HepG2 (cell line): ENCODE data around the gene PGS1. TPM values are rescaled to one million over a fixed set of nuclear protein-coding genes. Genes with fewer than 3 reads are reported as not detected.

Experiments used
- DNMT1 ChIP-seq: sonication (generic); formaldehyde crosslinking; IDR thresholded peaks from 2 replicates; pipeline ENCODE4 v1.5.1; 2020; ENCODE audit warnings: mild to moderate bottlenecking, missing genetic modification reagents
- DPF2 ChIP-seq: sonication (generic); formaldehyde crosslinking; IDR thresholded peaks from 2 replicates; pipeline ENCODE4 v1.4.0; 2020; ENCODE audit warnings: mild to moderate bottlenecking, low read depth, missing genetic modification reagents, borderline replicate concordance
- DRAP1 ChIP-seq: IDR thresholded peaks from 2 replicates; pipeline ENCODE4 v1.6.1; 2016; ENCODE audit warnings: missing genetic modification reagents, missing compliant biosample characterization
- ERF ChIP-seq: IDR thresholded peaks from 2 replicates; pipeline ENCODE4 v1.6.1; 2018; ENCODE audit warnings: missing biosample characterization, missing genetic modification reagents
- ETV5 ChIP-seq: IDR thresholded peaks from 2 replicates; pipeline ENCODE4 v1.6.1; 2018; ENCODE audit warnings: missing biosample characterization, missing genetic modification reagents, inconsistent platforms, borderline replicate concordance
- HIVEP1 ChIP-seq: sonication (generic); formaldehyde crosslinking; IDR thresholded peaks from 2 replicates; pipeline ENCODE4 v1.4.0; 2020; ENCODE audit warnings: mild to moderate bottlenecking, missing genetic modification reagents
- HNRNPLL ChIP-seq: fragments of 200-400 bp; formaldehyde crosslinking; IDR thresholded peaks from 2 replicates; pipeline ENCODE4 v1.6.1; 2017; ENCODE audit warnings: mild to moderate bottlenecking, low read depth, low read length; ENCODE audit not compliant: poor library complexity, severe bottlenecking
- KDM1A ChIP-seq: IDR thresholded peaks from 2 replicates; pipeline ENCODE4 v1.6.1; 2016; ENCODE audit warnings: missing compliant biosample characterization
- LCORL ChIP-seq, 2 experiments: fragments of 450-650 bp in 1 of 2; sonication (generic) in 1 of 2; formaldehyde crosslinking in 1 of 2; IDR thresholded peaks; 2 replicates each; pipeline versions ENCODE4 v1.5.0 to v1.6.1; 2017 to 2020; ENCODE audit warnings: antibody characterized with exemption in 1 of 2, missing genetic modification reagents in 1 of 2
- PITX1 ChIP-seq: sonication (generic); formaldehyde crosslinking; IDR thresholded peaks from 2 replicates; pipeline ENCODE4 v1.5.1; 2020; ENCODE audit warnings: mild to moderate bottlenecking, missing genetic modification reagents
- PPARG ChIP-seq: conservative IDR thresholded peaks from 2 replicates; pipeline ENCODE4 v1.6.1; 2016; ENCODE audit warnings: missing biosample characterization, missing genetic modification reagents
- SRF ChIP-seq: IDR thresholded peaks from 2 replicates; pipeline ENCODE4 v1.6.1; 2011; ENCODE audit warnings: mild to moderate bottlenecking, low read depth, low read length, moderate library complexity
- SUZ12 ChIP-seq: fragments of 150-350 bp; IDR thresholded peaks from 2 replicates; pipeline ENCODE4 v1.6.1; 2014; ENCODE audit warnings: low read depth, low read length
- TARDBP ChIP-seq: sonication (generic); formaldehyde crosslinking; IDR thresholded peaks from 2 replicates; pipeline ENCODE4 v1.8.0; 2022; ENCODE audit warnings: mild to moderate bottlenecking, missing genetic modification reagents
- TFE3 ChIP-seq: IDR thresholded peaks from 2 replicates; pipeline ENCODE4 v1.6.1; 2016
- TOE1 ChIP-seq: sonication (generic); formaldehyde crosslinking; IDR thresholded peaks from 2 replicates; pipeline ENCODE4 v1.4.0; 2020; ENCODE audit warnings: mild to moderate bottlenecking, missing genetic modification reagents
- ZBTB4 ChIP-seq: sonication (generic); formaldehyde crosslinking; IDR thresholded peaks from 2 replicates; pipeline ENCODE4 v1.4.0; 2020; ENCODE audit warnings: missing genetic modification reagents, mild to moderate bottlenecking, borderline replicate concordance
- ZBTB7B ChIP-seq: sonication (generic); formaldehyde crosslinking; IDR thresholded peaks from 2 replicates; pipeline ENCODE4 v1.4.0; 2020; ENCODE audit warnings: missing genetic modification reagents
- ZFP36L2 ChIP-seq: sonication (generic); formaldehyde crosslinking; IDR thresholded peaks from 2 replicates; pipeline ENCODE4 v1.4.0; 2020; ENCODE audit warnings: missing genetic modification reagents
- ZNF207 ChIP-seq: fragments of 450-650 bp; IDR thresholded peaks from 2 replicates; pipeline ENCODE4 v1.6.1; 2016; ENCODE audit warnings: antibody characterized with exemption, borderline replicate concordance
- ZNF235 ChIP-seq: sonication (generic); formaldehyde crosslinking; IDR thresholded peaks from 2 replicates; pipeline ENCODE4 v1.8.1; 2023; ENCODE audit warnings: mild to moderate bottlenecking, missing genetic modification reagents, borderline replicate concordance
- ZNF549 ChIP-seq: sonication (generic); formaldehyde crosslinking; IDR thresholded peaks from 2 replicates; pipeline ENCODE4 v1.5.0; 2020; ENCODE audit warnings: missing genetic modification reagents
- ZNF550 ChIP-seq: sonication (generic); formaldehyde crosslinking; IDR thresholded peaks from 2 replicates; pipeline ENCODE4 v1.4.0; 2020; ENCODE audit warnings: mild to moderate bottlenecking, missing genetic modification reagents, borderline replicate concordance
- ZNF629 ChIP-seq: sonication (generic); formaldehyde crosslinking; conservative IDR thresholded peaks from 2 replicates; pipeline ENCODE4 v1.5.0; 2020; ENCODE audit warnings: missing genetic modification reagents
- ZNF670 ChIP-seq: sonication (generic); formaldehyde crosslinking; IDR thresholded peaks from 2 replicates; pipeline ENCODE4 v1.8.0; 2022; ENCODE audit warnings: mild to moderate bottlenecking, missing genetic modification reagents, borderline replicate concordance
- ZNF678 ChIP-seq: sonication (generic); formaldehyde crosslinking; IDR thresholded peaks from 2 replicates; pipeline ENCODE4 v1.4.0; 2020; ENCODE audit warnings: mild to moderate bottlenecking, missing genetic modification reagents
- polyA plus RNA-seq, 8 experiments: library from polyadenylated mRNA; depleted of rRNA in 3 of 8; stranded (reverse) in 7 of 8; unstranded in 1 of 8; fragments of >200 nt; fragmentation: Illumina TruSeq in 4 of 8; extraction: Trizol in 4 of 8; gene quantifications; 2 replicates each; pipeline versions ENCODE4 v1.2.1 to v1.2.3, GENCODE V29; 2011 to 2016; ENCODE audit warnings: low read depth in 4 of 8, missing spikeins in 1 of 8, mixed read lengths in 1 of 8; ENCODE audit not compliant: insufficient read depth in 1 of 8
- total RNA-seq, 5 experiments: library from RNA; depleted of rRNA; stranded (reverse); fragments of >200 nt; fragmentation: Illumina TruSeq; extraction: Trizol; gene quantifications; 2 replicates each; pipeline ENCODE4 v1.2.3, GENCODE V29; 2016; ENCODE audit warnings: low read depth in 1 of 5

The PGS1 gene
- total and polyA plus RNA-seq, 2 of the 13 experiments (the other 11 are each of a cell fraction or from before 2014, with no cell fraction given) = 25.9 to 31.5 TPM

- TF ChIP-seq ETV5 (CRISPR knock-in tag) (peak; percentile 33; the same call in 1 of the 2 replicates), ERF (CRISPR knock-in tag) (peak; percentile 75; the same call in 1 of the 2 replicates), HIVEP1 (CRISPR knock-in tag) (peak; percentile 72), ZNF207 (no peak), DNMT1 (no peak), ZNF550 (peak; percentile 35; the same call in 1 of the 2 replicates), PITX1 (CRISPR knock-in tag) (peak; percentile 70; the same call in 1 of the 2 replicates), ZNF678 (no peak), ZNF235 (CRISPR knock-in tag) (no peak), ZNF629 (CRISPR knock-in tag) (0 out of 2 replicates have a peak, but pooled peaks have one; percentile 20), PPARG (CRISPR knock-in tag) (0 out of 2 replicates have a peak, but pooled peaks have one; percentile 19), TOE1 (CRISPR knock-in tag) (no peak), TARDBP (CRISPR knock-in tag) (0 out of 2 replicates have a peak, but pooled peaks have one; percentile 43), HNRNPLL (peak; percentile 56), SUZ12 (no peak), ZNF670 (CRISPR knock-in tag) (no peak), ZNF549 (CRISPR knock-in tag) (no peak), TFE3 (CRISPR knock-in tag) (peak; percentile 50; the same call in 1 of the 2 replicates), ZBTB7B (CRISPR knock-in tag) (peak; percentile 70; the same call in 1 of the 2 replicates), LCORL (IDR thresholded peaks at IDR 0.05) (no peak), LCORL (CRISPR knock-in tag; IDR thresholded peaks at IDR 0.05) (peak; percentile 94), DPF2 (CRISPR knock-in tag) (no peak), DRAP1 (peak; percentile 37; the same call in 1 of the 2 replicates), ZBTB4 (peak; percentile 73; the same call in 1 of the 2 replicates), ZFP36L2 (CRISPR knock-in tag) (no peak), SRF (no peak), KDM1A (CRISPR knock-in tag) (peak; percentile 81; the same call in 1 of the 2 replicates)
Measured at GRCh38 chr17:78360371-78361224, 17.9 kb upstream of the PGS1 start (continued).
